Activated CD4-positive, alpha-beta T cell treated with anti-CD3 and anti-CD28 coated beads, Interleukin-2, amount 10 ng/mL, durations not matched to agents 24 days and 14 days (primary cell): ENCODE results near the gene BICC1. TPM values are rescaled to one million over a fixed set of nuclear protein-coding genes. Genes with fewer than 3 reads are reported as not detected.

Source experiments
- DNase-seq: peaks from one replicate; pipeline ENCODE4 v3.0.0; 2022
- H3K27ac Mint-ChIP-seq: one replicate; pipeline ENCODE4 v1.8.0; 2022; ENCODE audit warnings: mild to moderate bottlenecking, mixed read lengths
- H3K27me3 Mint-ChIP-seq: one replicate; pipeline ENCODE4 v1.8.0; 2022; ENCODE audit warnings: mixed read lengths
- H3K36me3 Mint-ChIP-seq: one replicate; pipeline ENCODE4 v1.8.0; 2022; ENCODE audit warnings: low read depth, mild to moderate bottlenecking, mixed read lengths
- H3K4me1 Mint-ChIP-seq: one replicate; pipeline ENCODE4 v1.8.0; 2021; ENCODE audit warnings: mixed read lengths
- H3K4me3 Mint-ChIP-seq: one replicate; pipeline ENCODE4 v1.8.0; 2022; ENCODE audit warnings: mild to moderate bottlenecking, moderate library complexity, mixed read lengths
- H3K9me3 Mint-ChIP-seq: one replicate; pipeline ENCODE4 v1.8.0; 2021; ENCODE audit warnings: mixed read lengths
- intact Hi-C: fragments of 100-400 bp; cut with micrococcal nuclease; formaldehyde crosslinking; loops from one replicate; pipeline ENCODE4 v1.15.1; 2023
- total RNA-seq: library from RNA; stranded (reverse); gene quantifications from 2 replicates; pipeline ENCODE4 v1.2.3, GENCODE V29; 2022

Gene BICC1
- total RNA-seq, 1 donor from 2014 or later: not detected

DNA sequence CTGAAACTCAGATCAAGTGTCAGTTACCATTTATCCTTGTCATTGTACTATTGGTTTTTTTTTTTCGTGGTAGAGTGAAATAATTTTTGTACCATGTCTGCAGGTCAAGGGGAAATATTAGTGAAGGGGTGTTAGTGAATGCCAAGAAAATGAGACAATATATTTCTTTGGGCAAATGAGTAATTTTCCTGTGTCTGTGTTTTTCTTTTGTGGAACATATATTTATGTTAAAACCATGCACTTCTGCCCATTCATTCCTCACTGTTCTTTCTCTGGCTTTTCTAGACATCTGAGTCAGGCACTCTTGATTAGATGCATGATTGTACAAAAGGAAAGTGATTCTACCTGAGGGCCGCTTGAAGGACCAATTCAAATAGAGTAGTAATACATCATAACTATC lies 161.6 kb downstream of the BICC1 start:
- DNase-seq: no peak
- intact Hi-C loops: no loop called here
- H3K36me3 Mint-ChIP-seq: no peaks in the 10 kb centered on the region
- H3K27me3 Mint-ChIP-seq: no peaks in the 10 kb centered on the region
- no peak overlapping the region for H3K4me3 Mint-ChIP-seq
- no peaks in the 10 kb centered on the region for H3K4me1 Mint-ChIP-seq
- H3K9me3 Mint-ChIP-seq: no peaks in the 10 kb centered on the region
- no peak overlapping the region for H3K27ac Mint-ChIP-seq

- Mint-ChIP-seq H3K36me3 (no peaks in the 10 kb centered on the region), H3K4me1 (no peaks in the 10 kb centered on the region), H3K4me3 (no peak overlapping the region), H3K9me3 (no peaks in the 10 kb centered on the region), H3K27me3 (no peaks in the 10 kb centered on the region), H3K27ac (no peak overlapping the region)
- intact Hi-C loops: no loop called here
- DNase-seq: no peak
These were observed 162.6 kb downstream of the BICC1 start for GRCh38 chr10:58675321-58675720.

GRCh38 chr10:58691528-58691927 lies 178.9 kb downstream of the BICC1 start:
- intact Hi-C loops: no loop called here

DNA sequence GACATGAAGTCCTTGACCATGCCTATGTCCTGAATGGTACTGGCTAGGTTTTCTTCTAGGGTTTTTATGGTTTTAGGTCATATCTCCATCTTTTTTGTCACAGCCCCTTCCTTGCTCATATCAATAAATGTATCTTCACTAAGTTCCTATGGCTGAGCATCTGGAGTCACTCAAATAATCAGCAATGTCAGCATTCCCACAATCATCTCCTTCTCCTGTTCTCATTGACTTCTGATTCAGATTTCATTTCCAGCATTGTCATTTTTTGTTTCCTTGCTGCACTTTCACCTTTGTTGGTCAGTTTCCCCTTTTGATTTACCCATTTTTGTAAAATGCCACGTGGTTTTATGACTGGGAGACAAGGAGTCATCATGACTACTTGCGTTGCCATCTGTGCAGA lies 181.2 kb downstream of the BICC1 start:
- Mint-ChIP-seq H3K27me3 (no peaks in the 10 kb centered on the region), H3K27ac (no peak overlapping the region), H3K36me3 (no peaks in the 10 kb centered on the region), H3K4me1 (no peaks in the 10 kb centered on the region), H3K4me3 (no peak overlapping the region), H3K9me3 (peaks cover 7% of the 10 kb centered on the region)
- no peak for DNase-seq
- intact Hi-C loops: no loop called here

More at GRCh38 chr10:58691528-58691927, 178.9 kb downstream of the BICC1 start:
- H3K9me3 Mint-ChIP-seq: peaks cover 11% of the 10 kb centered on the region
- H3K27ac Mint-ChIP-seq: no peak overlapping the region
- H3K4me1 Mint-ChIP-seq: no peaks in the 10 kb centered on the region
- H3K36me3 Mint-ChIP-seq: no peaks in the 10 kb centered on the region
- no peak for DNase-seq
- H3K4me3 Mint-ChIP-seq: no peak overlapping the region
- H3K27me3 Mint-ChIP-seq: no peaks in the 10 kb centered on the region

GRCh38 chr10:58695022-58695421 lies 182.3 kb downstream of the BICC1 start:
- peaks cover 3% of the 10 kb centered on the region for H3K9me3 Mint-ChIP-seq
- DNase-seq: no peak
- no peak overlapping the region for H3K27ac Mint-ChIP-seq
- intact Hi-C loops: no loop called here
- H3K4me3 Mint-ChIP-seq: no peak overlapping the region
- no peaks in the 10 kb centered on the region for H3K4me1 Mint-ChIP-seq
- no peaks in the 10 kb centered on the region for H3K27me3 Mint-ChIP-seq
- H3K36me3 Mint-ChIP-seq: no peaks in the 10 kb centered on the region

DNA sequence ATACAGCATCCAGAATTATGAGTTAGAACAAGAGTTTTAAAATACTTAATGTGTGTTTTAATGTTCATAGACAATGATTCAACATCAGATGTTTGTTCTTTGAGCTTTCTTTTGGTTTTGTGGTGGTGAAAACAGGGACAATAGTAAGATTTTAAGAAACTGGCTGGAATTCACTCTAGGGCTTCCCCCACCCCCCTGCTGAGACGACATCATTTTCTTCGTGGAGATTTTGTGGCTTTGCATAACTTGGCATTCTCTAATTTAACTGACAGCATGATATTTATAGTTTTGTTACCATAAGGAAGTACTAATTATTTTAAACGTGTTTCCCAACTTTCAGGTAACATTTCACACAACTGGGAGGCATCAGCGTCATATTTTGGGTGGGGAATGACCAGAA lies 184.1 kb downstream of the BICC1 start:
- H3K27me3 Mint-ChIP-seq: no peaks in the 10 kb centered on the region
- no peak overlapping the region for H3K4me3 Mint-ChIP-seq
- no peaks in the 10 kb centered on the region for H3K9me3 Mint-ChIP-seq

DNA sequence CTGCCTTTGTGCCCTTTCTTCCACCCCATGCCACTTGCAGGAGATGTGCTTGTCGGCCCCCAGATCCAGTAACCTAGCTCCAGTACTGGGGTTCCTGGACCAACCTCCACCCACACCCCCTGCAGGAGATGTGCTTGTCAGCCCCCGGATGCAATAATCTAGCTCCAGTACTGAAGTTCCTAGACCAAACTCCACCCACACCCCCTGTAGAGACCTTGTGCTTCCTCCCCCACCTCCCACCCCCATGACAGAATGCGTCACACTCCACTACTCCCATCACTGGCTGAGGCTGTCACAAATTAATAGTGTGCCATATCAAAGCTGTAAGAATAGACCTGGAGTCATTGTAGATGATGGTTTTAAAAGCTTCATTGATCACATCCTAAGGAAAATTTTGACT lies 185.0 kb downstream of the BICC1 start:
- Mint-ChIP-seq H3K36me3 (no peaks in the 10 kb centered on the region), H3K4me1 (no peaks in the 10 kb centered on the region), H3K27me3 (no peaks in the 10 kb centered on the region), H3K9me3 (no peaks in the 10 kb centered on the region), H3K4me3 (no peak overlapping the region), H3K27ac (no peak overlapping the region)
- DNase-seq: no peak
- intact Hi-C loops: no loop called here

More for the DNA sequence above, 184.1 kb downstream of the BICC1 start:
- Mint-ChIP-seq H3K4me1 (no peaks in the 10 kb centered on the region), H3K36me3 (no peaks in the 10 kb centered on the region), H3K27ac (no peak overlapping the region)
- intact Hi-C loops: no loop called here
- DNase-seq: no peak

DNA sequence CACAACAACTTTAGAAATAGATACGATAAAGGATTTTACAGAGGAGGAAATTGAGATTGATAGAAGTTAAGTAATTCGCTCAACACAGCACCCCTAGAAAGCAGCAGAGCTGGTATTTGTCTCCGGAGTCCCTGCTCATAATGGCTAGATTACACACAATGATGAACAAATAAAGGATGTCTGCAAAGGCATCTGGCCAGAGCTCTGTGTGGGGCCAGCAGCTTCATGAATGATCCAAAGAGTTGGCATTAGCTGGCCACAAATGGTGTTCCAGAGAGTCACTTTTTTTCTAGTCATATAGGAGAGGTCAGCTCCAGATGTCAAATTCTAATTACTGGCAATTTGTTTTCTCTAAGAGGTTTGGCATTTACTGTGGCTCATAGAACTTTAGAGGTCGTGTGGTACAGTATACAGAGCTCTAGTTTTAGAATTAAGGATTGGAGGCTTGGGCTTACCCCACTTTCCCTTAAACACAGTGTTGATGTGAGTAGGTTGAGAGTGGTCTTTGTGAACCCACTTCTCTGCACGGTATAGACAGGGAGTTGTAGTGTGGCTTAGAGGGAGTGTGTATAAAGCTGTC lies 186.2 kb downstream of the BICC1 start:
- intact Hi-C loops: no loop called here
- no peaks in the 10 kb centered on the region for H3K9me3 Mint-ChIP-seq
- DNase-seq: no peak
- H3K4me1 Mint-ChIP-seq: no peaks in the 10 kb centered on the region
- H3K36me3 Mint-ChIP-seq: no peaks in the 10 kb centered on the region
- no peak overlapping the region for H3K27ac Mint-ChIP-seq
- no peak overlapping the region for H3K4me3 Mint-ChIP-seq
- no peaks in the 10 kb centered on the region for H3K27me3 Mint-ChIP-seq

GRCh38 chr10:58700591-58700990 lies 187.9 kb downstream of the BICC1 start:
- H3K9me3 Mint-ChIP-seq: no peaks in the 10 kb centered on the region
- H3K27ac Mint-ChIP-seq: no peak overlapping the region
- H3K4me1 Mint-ChIP-seq: no peaks in the 10 kb centered on the region
- no peak for DNase-seq
- no peaks in the 10 kb centered on the region for H3K36me3 Mint-ChIP-seq
- no peaks in the 10 kb centered on the region for H3K27me3 Mint-ChIP-seq
- intact Hi-C loops: no loop called here
- no peak overlapping the region for H3K4me3 Mint-ChIP-seq

GRCh38 chr10:58701405-58702135 lies 188.9 kb downstream of the BICC1 start:
- H3K4me3 Mint-ChIP-seq: no peak overlapping the region
- H3K36me3 Mint-ChIP-seq: no peaks in the 10 kb centered on the region
- DNase-seq: no peak
- H3K27ac Mint-ChIP-seq: no peak overlapping the region
- H3K4me1 Mint-ChIP-seq: no peaks in the 10 kb centered on the region
- no peaks in the 10 kb centered on the region for H3K27me3 Mint-ChIP-seq
- intact Hi-C loops: no loop called here
- no peaks in the 10 kb centered on the region for H3K9me3 Mint-ChIP-seq

DNA sequence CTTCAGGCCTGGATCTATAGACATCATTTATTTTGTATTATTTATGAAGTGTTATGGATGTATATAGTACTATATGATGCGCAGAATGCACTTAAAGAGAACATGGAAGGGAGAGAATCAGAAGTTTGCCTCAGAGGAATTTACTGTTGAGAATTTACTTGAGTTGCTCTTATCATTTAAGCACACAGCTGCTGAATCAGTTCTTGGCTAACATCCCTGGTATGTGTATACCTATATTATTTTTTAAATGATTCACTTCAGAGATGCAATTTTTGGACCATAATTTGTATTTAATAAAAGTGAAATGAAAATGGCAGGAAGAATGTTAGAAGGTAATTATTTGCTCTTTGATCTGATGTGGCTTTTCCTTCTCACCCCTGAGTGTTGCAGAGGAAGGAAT lies 191.6 kb downstream of the BICC1 start:
- Mint-ChIP-seq H3K27me3 (no peaks in the 10 kb centered on the region), H3K9me3 (no peaks in the 10 kb centered on the region)

GRCh38 chr10:58704671-58705141 lies 192.0 kb downstream of the BICC1 start:
- no peaks in the 10 kb centered on the region for H3K4me1 Mint-ChIP-seq
- no peak for DNase-seq
- H3K27me3 Mint-ChIP-seq: no peaks in the 10 kb centered on the region
- no peak overlapping the region for H3K27ac Mint-ChIP-seq
- no peaks in the 10 kb centered on the region for H3K9me3 Mint-ChIP-seq
- H3K4me3 Mint-ChIP-seq: no peak overlapping the region
- intact Hi-C loops: no loop called here
- no peaks in the 10 kb centered on the region for H3K36me3 Mint-ChIP-seq

More for the DNA sequence above, 191.6 kb downstream of the BICC1 start:
- Mint-ChIP-seq H3K36me3 (no peaks in the 10 kb centered on the region), H3K4me3 (no peak overlapping the region), H3K4me1 (no peaks in the 10 kb centered on the region), H3K27ac (no peak overlapping the region)
- intact Hi-C loops: no loop called here
- DNase-seq: no peak

DNA sequence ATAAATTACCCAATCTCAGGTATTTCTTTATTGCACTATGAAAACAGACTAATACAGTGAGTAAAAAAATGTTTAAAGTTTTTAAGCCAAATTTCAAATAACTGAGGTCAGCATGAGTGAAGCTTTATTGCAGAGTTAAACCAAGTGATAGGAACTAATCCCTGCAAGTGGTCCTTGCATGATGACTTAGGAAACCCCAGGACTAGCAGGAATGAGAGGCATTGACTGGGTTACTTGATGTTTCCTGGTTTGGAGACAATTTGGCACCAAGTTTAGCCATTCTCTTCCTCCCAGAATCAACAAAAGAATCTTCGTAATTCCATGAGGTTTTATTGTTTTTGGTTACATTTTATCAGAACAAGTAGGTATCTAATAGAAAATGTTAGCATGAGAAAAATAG lies 194.2 kb downstream of the BICC1 start:
- intact Hi-C loops: no loop called here
- H3K4me3 Mint-ChIP-seq: no peak overlapping the region
- no peak for DNase-seq
- H3K27me3 Mint-ChIP-seq: no peaks in the 10 kb centered on the region
- H3K9me3 Mint-ChIP-seq: no peaks in the 10 kb centered on the region
- H3K4me1 Mint-ChIP-seq: no peaks in the 10 kb centered on the region
- no peak overlapping the region for H3K27ac Mint-ChIP-seq
- H3K36me3 Mint-ChIP-seq: no peaks in the 10 kb centered on the region

- Mint-ChIP-seq H3K27me3 (no peaks in the 10 kb centered on the region), H3K36me3 (no peaks in the 10 kb centered on the region), H3K27ac (no peak overlapping the region), H3K4me1 (no peaks in the 10 kb centered on the region), H3K4me3 (no peak overlapping the region), H3K9me3 (no peaks in the 10 kb centered on the region)
- DNase-seq: no peak
- intact Hi-C loops: no loop called here
These were observed 199.5 kb downstream of the BICC1 start for GRCh38 chr10:58712141-58712540.

DNA sequence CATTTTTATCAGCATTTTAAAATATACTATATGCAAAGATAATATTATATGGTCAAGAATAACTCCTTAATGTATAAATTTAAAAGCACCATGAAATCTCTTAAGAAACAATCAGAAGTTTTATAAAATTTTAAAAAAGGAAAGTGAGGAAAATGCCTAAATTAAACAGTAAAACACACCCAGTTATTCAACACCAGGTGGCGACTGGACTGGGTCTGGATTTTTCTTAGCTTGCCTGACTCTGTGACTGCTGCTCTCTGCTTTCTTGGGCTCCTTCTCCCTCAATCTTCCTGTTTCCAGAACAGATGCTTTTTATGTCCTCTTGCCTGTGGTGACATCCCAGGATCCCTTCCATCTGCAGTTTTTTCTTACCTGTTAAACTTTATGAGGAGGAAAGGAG lies 200.3 kb downstream of the BICC1 start:
- no peak overlapping the region for H3K27ac Mint-ChIP-seq
- H3K9me3 Mint-ChIP-seq: no peaks in the 10 kb centered on the region
- H3K4me1 Mint-ChIP-seq: no peaks in the 10 kb centered on the region
- intact Hi-C loops: no loop called here
- H3K36me3 Mint-ChIP-seq: no peaks in the 10 kb centered on the region
- no peaks in the 10 kb centered on the region for H3K27me3 Mint-ChIP-seq
- DNase-seq: no peak
- H3K4me3 Mint-ChIP-seq: no peak overlapping the region
